Stimulated activated CD8-positive, alpha-beta memory T cell treated with anti-CD3 and anti-CD28 coated beads, Interleukin-7, amount 100 ng/mL, for 1 hour (primary cell): ENCODE data around the gene CWH43.
"Not testable (repeated sequence)": the region's sequence is repeated elsewhere in the genome, so short reads cannot be mapped to it uniquely, and the experiment has no call there.

Experiments used
- DNase-seq, 2 donors: peaks; one replicate each; pipeline ENCODE4 v3.0.0-alpha.2; 2020; ENCODE audit warnings: low read depth in 2 of 2

CWH43 gene

DNA sequence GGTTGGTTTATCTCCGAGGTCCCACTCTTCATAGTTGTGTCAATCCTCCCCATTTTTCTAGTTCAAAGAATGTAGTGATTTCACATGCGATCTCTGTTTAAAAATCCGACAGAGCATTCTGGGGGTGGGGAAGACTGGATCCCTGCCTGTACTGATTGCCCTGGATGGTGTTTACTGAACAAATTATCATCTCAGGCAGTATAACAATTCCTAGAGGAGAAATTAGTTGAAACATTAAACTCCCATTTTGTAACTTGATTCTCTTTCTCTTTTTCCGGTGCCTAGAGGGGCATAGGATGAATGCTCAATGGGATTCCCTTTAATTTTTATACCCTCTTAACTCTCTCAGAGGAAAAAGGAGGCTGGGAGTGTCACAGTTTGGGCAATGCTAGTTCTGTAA is 10.0 kb upstream of the CWH43 start:
- DNase-seq: no peak

DNA sequence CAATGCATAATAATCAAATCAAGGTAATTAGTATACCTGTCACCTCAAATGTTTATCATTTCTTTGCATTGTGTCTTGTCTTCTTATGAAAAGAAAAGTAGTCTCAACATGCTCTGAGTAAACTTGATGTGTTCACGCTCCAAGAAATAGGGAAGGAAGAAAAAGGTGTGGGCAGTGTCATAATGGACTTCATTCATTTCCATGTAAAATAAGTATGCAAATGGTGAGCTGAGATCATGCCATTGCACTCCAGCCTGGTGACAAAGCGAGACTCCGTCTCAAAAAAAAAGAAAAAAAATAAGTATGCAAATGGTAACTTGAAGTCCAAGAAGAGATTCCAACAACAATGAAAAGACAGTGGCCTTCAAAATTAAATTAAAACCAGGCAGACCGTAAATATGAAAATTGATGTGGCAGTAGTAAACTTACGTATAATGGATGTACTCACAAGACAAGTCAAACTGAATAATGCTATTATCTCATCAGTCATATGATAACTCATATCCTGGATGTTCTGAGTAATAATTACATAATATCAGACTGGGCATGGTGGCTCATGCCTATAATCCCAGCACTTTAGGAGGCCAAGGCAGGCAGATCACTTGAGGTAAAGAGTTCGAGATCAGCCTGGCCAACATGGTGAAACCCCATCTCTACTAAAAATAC is 6.0 kb upstream of the CWH43 start:
- DNase-seq: no peak

DNA sequence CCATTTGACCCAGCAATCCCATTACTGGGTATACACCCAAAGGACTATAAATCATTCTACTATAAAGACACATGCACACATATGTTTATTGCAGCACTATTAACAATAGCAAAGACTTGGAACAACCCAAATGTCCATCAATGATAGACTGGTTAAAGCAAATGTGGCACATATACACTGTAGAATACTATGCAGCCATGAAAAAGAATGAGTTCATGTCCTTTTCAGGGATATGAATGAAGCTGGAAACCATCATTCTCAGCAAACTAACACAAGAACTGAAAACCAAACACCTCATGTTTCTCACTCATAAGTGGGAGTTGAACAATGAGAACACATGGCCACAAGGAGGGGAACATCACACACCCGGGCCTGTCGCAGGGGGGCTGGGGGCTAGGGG is 2.1 kb upstream of the CWH43 start:
- DNase-seq: not testable (repeated sequence)

DNA sequence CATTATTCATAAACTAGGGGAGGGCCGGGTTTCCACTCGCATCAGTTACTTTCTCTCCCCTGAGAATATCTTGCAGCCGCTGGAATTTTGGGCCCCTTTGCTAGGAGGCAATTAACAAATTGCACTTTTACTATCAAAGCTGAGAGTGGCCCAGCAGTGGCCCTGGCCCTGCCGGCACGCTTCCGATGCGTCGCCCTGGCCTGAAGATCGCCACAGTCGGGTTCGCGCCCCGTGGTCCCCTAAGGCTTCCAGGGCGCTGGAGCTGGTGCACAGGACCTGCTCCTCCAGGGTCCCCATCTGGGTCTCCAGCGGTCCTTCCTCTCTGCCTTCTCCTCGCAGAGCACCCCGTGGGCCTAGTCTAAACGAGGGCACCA is 486 bp upstream of the CWH43 start:
- DNase-seq: no peak

DNA sequence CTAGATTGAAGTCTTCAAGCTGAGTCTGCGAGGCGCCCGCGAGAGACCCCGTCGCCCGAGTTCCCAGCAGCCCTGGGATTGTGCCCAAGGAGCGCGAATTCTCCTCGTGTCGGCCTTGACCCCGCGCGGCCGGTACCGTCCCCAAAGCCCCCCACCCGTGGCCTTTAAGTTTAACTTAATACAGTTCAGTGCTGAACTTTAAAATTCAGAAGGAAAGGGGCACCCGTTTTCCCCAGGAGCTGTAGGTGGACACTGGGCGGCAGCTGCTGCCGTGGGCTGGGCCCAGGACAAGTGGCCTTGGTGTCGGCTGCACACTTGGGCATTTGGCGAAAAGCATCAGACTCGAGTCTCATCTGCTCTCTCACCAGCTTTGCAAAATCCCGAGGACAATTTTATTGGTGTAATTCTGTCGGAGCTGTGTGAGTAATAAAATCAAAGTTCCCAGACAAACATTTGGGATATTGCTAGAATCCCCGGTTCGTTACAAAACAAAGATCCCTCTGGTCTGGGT is 634 bp downstream of the CWH43 start:
- no peak for DNase-seq

DNA sequence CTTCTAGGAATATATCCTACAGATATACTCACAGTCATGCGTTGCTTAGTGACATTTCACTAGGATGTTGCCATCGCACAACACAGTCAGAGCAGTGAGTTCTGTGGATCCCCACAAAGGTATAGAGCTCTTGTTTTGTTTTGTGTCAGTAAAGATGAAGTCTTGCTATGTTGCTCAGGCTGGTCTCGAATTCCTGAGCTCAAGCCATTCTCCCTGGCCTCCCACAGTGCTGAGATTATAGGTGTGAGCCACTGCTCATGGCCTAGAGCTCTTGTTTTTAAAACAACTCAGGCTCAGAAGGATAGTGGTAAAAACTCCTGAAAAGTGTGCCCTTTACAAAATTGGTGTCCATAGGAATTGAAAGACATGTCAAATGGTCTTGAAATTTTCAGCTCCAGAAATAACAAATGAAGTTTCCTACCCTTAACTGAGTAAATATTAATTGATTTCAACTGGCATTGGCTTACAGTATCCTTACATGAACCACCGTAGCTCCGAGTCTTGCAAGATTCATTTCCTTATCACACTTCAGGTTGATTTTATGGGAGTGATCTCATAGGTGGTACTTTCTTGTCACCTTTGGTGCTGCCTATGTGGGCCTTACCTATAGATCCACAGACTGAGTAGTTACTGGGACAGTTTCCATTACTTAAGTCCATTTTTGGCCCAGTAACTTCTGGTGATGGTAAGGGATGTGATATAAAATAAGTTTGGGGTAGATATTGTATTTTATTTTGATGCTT is 3.6 kb downstream of the CWH43 start:
- no peak for DNase-seq

DNA sequence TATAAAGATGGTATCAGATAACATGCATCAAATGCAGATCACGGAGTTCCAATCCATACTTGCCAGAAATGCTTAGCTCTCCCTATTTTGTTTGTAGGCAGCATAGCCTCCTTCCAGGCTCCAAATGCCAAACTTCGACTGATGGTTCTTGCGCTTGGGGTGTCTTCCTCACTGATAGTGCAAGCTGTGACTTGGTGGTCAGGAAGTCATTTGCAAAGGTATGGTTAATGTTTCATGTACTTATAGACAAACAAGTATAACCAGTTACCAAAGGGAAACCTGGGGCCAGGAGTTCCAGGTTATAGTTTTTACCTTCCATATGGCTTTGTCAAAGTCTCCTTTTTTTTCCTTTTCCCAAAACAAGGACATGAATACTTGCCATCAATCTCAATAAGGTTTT is 5.3 kb downstream of the CWH43 start:
- DNase-seq: no peak

DNA sequence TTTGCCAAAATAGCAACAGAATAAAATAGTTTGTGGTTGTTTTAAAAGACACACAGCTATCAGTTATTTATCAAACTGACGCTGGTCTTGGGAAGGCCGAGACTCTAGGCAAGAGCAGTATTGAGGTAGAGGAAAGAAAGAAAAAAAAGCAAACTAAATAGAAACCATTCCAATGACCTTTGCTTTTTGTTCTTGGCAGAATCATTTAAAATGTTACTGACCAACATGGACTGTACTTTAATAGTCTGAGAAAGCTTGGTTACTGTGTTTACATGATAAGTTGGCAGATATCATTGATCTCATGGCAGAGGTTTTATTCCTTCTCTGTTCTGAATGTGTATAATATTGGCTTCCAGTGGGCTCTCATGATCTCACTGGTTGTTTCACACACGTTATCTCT is 11.9 kb downstream of the CWH43 start:
- DNase-seq: no peak

DNA sequence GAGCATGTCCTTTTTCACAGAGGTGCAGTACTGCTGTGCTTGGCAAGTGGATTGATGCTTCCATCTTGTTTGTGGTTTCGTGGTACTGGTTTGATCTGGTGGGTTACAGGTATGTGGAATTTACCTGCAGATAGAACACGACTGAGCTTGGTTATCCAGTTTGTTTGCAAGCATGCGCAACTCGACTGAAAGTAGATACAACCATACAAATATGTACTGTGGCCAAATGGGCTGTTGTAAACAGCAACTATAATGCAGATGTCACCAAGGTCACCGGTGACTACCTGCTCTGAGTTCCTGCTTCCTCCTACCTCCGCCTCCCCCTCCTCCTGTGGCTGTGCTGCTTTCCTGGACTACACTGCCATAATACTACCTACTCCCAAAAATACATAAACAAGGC is 12.4 kb downstream of the CWH43 start:
- DNase-seq: no peak

DNA sequence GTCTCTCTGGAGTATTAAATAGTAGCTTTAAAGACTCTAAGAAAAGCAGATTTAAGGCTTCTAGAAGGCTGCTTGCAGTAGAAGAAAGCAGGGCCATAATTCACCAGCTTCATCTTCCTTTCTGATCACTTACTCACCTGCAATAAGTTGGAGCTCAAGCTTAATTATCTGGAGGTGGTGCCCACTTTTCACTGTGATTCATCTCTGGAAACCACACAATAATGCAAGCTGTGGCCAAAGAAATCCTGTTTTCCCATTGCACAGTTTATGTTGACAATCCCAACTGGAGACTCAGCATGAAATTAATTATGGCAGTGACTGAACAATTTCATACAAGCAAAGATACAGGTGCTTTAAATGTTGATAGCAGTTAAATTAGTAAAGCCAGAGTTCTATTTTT is 14.7 kb downstream of the CWH43 start:
- no peak for DNase-seq

DNA sequence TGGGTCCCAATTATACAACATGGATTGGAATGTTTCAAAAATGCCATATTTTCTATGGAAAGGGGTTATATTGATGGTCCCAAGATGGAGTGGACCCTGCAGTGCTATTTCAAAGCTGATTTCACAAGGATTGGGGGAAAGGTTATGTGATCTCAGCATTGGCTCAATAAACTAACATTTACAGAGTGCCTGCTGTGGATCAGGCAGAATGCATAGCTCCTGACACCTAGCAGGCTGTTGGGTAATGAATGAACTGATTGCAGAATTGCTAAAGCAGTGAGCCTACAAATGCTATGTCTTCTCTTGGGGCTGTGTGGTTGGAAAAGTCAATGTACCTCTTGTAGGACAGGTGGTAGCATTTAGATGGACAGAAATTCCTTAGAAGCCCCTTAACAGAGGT is 16.9 kb downstream of the CWH43 start:
- no peak for DNase-seq

DNA sequence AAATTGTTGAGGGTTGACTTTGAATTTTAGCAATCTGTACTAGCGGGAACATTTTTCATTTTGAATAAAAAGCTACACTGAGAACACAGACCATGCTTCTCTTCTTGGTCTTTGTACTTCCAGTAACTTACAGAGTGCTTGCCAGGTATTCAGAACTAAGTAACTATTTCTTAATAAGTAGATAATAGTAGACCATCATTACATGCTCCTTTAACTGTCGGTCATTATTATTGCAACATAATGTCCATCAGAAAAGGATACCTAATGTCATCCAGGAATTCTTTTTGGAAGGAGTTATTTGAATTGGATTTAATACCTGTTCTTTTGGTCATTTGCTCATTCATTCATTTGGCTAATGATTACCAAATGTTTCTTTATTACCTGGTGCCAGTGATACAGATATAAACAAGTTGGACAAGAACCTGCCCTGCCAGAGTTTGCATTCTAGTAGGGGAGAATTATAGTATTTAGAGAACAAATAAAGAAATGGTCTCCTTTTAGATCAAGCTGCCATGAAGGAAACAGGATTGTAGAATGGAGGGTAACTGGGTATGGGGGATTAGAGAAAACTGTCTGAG is 32.7 kb downstream of the CWH43 start:
- DNase-seq: no peak

DNA sequence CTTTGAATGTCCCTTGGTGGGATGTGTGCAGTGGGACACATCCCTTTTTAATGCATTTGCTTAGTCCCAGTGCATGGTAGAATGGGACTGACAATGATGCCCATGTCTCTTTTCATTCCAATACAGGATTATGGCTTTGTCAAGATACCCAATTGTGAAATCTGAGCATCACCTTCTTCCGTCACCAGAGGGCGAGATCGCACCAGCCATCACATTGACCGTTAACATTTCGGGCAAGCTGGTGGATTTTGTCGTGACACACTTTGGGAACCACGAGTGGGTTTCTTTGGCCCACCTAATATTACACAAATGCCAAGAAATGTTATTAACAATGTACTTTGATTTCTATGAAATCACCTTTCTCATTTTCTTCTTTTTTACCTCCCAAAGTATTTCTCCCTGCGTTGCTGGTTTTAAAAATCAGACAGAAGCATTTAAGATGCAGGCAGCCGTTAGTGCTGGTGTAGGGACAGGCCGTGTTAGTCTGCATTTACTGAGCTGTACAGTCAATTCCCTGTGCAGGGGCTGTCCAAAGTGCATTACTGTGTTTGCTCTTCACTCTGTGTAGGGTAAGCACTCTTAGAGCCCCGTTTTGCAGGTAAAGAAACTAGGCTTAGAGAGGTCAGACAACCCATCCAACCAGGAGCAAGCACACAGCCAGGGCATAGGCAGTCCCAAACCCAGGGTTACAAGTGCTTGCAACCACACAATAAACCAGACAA is 46.5 kb downstream of the CWH43 start:
- DNase-seq: no peak

DNA sequence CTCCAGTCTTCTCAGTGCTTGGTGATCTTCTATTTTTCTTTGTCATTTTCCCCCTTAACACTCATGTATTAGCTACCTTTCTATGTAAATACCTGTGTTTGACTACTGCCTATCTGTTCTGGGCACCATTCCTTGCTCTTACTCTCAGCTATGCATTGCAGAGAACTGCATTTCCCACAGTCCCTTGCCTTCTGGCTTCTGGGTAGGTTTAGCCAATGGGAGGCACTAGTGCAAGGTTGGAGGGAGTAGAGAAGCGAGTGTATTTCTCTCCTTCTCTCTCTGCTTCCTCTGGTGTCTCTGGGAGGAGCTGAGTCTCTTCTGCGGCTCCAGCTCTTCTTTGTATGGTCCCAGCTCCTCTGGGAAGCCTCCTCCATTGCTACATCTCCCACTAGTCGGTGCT is 50.5 kb downstream of the CWH43 start:
- DNase-seq: no peak

DNA sequence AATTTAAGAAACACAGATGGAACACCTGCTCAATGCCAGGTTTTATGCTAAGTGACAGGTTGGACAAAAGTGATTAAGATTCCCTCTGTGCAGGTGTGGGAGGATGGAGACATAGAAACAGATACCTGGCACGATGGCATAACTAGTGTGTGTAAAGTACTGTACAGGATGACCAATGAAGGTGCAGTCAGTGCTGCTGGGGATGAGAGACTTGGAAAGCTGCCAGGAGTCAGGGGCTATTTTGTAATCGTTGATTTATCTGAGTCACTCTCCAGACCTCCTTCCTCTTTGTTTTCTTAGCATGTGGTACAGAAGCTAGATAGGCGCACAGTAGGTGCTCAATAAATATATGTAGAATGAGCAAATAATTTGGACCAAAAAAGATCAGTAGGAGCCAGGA is 58.2 kb downstream of the CWH43 start:
- no peak for DNase-seq

DNA sequence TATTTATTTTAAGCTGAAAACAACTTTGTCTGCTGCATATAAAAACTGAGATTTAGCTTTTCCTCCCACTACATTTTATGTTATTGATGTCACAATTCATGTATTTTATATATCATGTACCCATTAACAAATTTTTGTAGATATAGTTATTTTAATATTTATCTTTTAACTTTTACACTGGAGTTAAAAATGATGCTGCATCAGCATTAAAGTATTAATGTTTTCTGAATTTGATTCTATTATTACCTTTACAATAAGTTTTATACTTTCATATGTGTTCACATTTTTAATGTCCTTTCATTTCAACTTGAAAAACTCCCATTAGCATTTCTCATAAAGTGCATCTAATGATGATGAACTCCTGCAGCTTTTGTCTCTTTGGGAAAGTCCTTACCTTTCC is 72.2 kb downstream of the CWH43 start:
- DNase-seq: no peak

DNA sequence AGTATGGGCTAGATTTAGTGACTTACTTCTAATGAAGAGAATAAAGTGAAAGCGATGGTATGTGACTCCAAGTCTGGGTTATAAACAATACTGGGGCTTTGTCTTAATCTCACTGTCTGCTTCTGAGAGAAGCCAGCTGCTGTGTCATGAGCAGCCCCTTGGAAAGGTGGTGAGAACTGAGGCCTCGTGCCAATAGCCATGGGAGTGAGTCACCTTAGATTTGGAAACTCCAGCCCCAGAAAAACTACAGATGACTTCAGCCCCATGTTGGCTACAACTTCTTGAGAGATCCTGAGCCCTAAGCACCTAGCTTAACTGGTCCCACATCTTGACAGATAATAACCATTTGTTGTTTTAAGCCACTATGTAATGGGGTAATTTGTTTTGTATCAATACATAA is 77.6 kb downstream of the CWH43 start:
- DNase-seq: no peak

DNA sequence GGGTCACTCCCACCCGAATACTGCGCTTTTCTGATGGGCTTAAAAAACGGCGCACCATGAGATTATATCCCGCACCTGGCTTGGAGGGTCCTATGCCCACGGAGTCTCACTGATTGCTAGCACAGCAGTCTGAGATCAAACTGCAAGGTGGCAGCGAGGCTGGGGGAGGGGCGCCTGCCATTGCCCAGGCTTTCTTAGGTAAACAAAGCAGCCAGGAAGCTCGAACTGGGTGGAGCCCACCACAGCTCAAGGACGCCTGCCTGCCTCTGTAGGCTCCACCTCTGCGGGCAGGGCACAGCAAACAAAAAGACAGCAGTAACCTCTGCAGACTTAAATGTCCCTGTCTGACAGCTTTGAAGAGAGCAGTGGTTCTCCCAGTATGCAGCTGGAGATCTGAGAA is 86.1 kb downstream of the CWH43 start:
- DNase-seq: not testable (repeated sequence)

DNA sequence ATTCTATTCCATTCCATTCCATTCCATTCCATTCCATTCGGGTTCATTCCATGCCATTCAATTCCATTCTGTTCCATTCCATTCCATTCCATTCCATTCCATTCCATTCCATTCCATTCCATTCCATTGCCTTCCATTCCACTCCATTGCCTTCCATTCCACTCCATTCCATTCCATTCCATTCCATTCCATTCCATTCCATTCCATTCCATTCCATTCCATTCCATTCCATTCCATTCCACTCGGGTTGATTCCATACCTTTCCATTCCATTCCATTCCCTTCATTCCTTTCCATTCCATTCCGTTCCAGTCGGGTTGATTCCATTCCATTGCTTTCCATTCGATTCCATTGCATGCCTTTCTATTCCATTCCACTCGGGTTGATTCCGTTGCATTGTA is 105.8 kb downstream of the CWH43 start:
- DNase-seq: not testable (repeated sequence)

DNA sequence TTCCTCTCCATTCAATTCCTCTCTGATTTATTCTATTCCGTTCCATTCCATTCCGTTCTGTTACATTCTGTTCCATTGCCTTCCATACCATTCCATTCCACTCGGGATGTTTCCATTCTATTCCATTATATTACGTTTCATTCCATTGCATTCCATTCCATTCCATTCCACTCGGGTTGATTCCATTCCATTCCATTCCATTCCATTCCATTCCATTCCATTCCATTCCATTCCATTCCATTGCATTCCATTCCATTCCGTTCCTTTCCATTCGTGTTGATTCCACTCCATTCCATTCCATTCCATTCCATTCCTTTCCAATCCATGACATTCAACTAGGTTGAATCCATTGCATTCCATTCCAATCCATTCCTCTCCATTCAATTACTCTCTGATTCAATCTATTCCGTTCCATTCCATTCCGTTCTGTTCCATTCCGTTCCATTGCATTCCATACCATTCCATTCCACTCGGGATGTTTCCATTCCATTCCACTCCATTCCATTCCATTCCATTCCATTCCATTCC is 106.6 kb downstream of the CWH43 start:
- DNase-seq: not testable (repeated sequence)

DNA sequence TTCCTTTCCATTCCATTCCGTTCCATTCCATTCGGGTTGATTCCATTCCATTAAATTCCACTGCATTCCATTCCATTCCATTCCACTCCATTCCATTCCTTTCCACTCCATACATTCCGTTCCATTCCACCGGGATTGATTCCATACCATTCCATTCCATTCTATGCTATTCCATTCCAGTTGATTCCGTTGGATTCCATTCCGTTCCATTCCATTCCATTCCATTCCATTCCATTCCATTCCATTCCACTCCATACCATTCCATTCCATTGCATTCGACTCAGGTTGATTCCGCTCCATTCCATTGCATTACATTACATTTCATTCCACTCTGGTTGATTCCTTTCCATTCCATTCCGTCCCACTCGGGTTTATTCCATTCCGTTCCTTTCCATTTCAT is 110.1 kb downstream of the CWH43 start:
- not testable (repeated sequence) for DNase-seq

DNA sequence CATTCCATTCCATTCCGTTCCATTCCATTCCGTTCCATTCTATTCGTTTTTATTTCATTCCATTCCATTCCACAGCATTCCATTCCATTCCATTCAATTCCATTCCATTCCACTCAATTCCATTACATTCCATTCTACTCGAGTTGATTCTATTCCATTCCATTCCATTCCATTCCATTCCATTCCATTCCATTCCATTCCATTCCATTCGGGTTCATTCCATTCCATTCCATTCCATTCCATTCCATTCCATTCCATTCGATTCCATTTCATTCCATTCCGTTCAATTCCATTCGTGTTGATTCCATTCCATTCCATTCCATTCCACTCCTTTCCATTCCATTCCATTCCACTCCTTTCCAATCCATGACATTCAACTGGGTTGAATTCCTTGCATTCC is 110.6 kb downstream of the CWH43 start:
- not testable (repeated sequence) for DNase-seq
